H1 (cell line): Measurements from ENCODE around the gene EXO1. TPM values are rescaled to one million over a fixed set of nuclear protein-coding genes. Genes with fewer than 3 reads are reported as not detected.
A peak's percentile ranks its signal among the peaks of the same experiment; 100 is the strongest.

Experiments
- CTCF ChIA-PET: fragments of 300-600 bp; sonication (Branson Sonifier 250); formaldehyde crosslinking; loops from one replicate; lab custom pipeline; 2021; ENCODE audit not compliant: partially characterized antibody; lab: Charles Lee
- POLR2A ChIA-PET: fragments of 300-600 bp; sonication (Branson Sonifier 250); formaldehyde crosslinking; loops from one replicate; lab custom pipeline; 2021; ENCODE audit warnings: inconsistent platforms; ENCODE audit not compliant: partially characterized antibody; lab: Charles Lee
- DNase-seq, 2 experiments: peaks; one replicate each; pipeline versions ENCODE4 v3.0.0 to v3.0.0-alpha.2; 2010 to 2022; ENCODE audit warnings: low spot score in 2 of 2, low read depth in 1 of 2, mixed read lengths in 1 of 2
- FAIRE-seq: peaks from 2 replicates; lab custom pipeline; 2011; peaks lifted over from hg19 to GRCh38; lab: Jason Lieb, UNC
- H2AFZ ChIP-seq: 2 replicates; pipeline ENCODE4 v1.8.1; 2012; ENCODE audit warnings: low read length, inconsistent platforms
- H2AK5ac ChIP-seq: 2 replicates; pipeline ENCODE4 v1.6.1; 2013; ENCODE audit warnings: low read depth, low read length
- H2BK120ac ChIP-seq: replicated peaks from 2 replicates; pipeline ENCODE3; 2013; ENCODE audit warnings: low read depth, low read length, inconsistent platforms
- H2BK12ac ChIP-seq: 2 replicates; pipeline ENCODE4 v1.6.1; 2013; ENCODE audit warnings: low read depth, low read length
- H2BK15ac ChIP-seq: 2 replicates; pipeline ENCODE4 v1.6.1; 2013; ENCODE audit warnings: low read length
- H2BK20ac ChIP-seq: 2 replicates; pipeline ENCODE4 v1.6.1; 2013; ENCODE audit warnings: low read length
- H2BK5ac ChIP-seq: 2 replicates; pipeline ENCODE4 v1.6.1; 2013; ENCODE audit warnings: low read depth, low read length
- H3K14ac ChIP-seq: 2 replicates; pipeline ENCODE4 v1.6.1; 2013; ENCODE audit warnings: inconsistent platforms; ENCODE audit not compliant: insufficient read length
- H3K18ac ChIP-seq: 2 replicates; pipeline ENCODE4 v1.6.1; 2013; ENCODE audit warnings: low read length; ENCODE audit errors: extremely low read depth
- H3K23ac ChIP-seq: 2 replicates; pipeline ENCODE4 v1.6.1; 2013; ENCODE audit warnings: inconsistent platforms; ENCODE audit not compliant: insufficient read length
- H3K23me2 ChIP-seq: 2 replicates; pipeline ENCODE4 v1.6.1; 2013; ENCODE audit warnings: low read depth, low read length
- H3K27ac ChIP-seq: 2 replicates; pipeline ENCODE4 v1.6.1; 2011; ENCODE audit warnings: low read depth, low read length, inconsistent platforms
- H3K27me3 ChIP-seq, 4 experiments: replicated peaks in 1 of 4; 1 replicate in 1 of 4; 2 replicates in 3 of 4; pipeline versions ENCODE4 v1.6.1 to v1.8.1; 2011 to 2013; ENCODE audit warnings: low read length in 3 of 4, mild to moderate bottlenecking in 3 of 4, inconsistent platforms in 2 of 4, mixed read lengths in 2 of 4, moderate library complexity in 1 of 4; ENCODE audit not compliant: control insufficient read depth in 3 of 4, insufficient read depth in 3 of 4; ENCODE audit errors: extremely low read depth in 1 of 4
- H3K36me3 ChIP-seq, 4 experiments: 2 replicates each; pipeline versions ENCODE4 v1.6.1 to v1.8.1; 2011 to 2013; ENCODE audit warnings: mild to moderate bottlenecking in 4 of 4, low read length in 3 of 4, moderate library complexity in 2 of 4, control low read depth in 1 of 4, inconsistent platforms in 1 of 4; ENCODE audit not compliant: insufficient read depth in 4 of 4, control insufficient read depth in 2 of 4
- H3K4ac ChIP-seq: replicated peaks from 2 replicates; pipeline ENCODE3; 2013; ENCODE audit warnings: low read length, low read depth, mixed read lengths, inconsistent platforms; ENCODE audit not compliant: insufficient read length
- H3K4me1 ChIP-seq, 4 experiments: replicated peaks in 1 of 4; 1 replicate in 1 of 4; 2 replicates in 3 of 4; pipeline versions ENCODE4 v1.6.1 to v1.8.1; 2011 to 2013; ENCODE audit warnings: low read length in 3 of 4, inconsistent platforms in 2 of 4, mixed read lengths in 1 of 4; ENCODE audit not compliant: insufficient read depth in 4 of 4, control insufficient read depth in 3 of 4
- H3K4me2 ChIP-seq, 2 experiments: 2 replicates each; pipeline versions ENCODE4 v1.6.1 to v1.8.1; 2011 to 2013; ENCODE audit warnings: low read depth in 2 of 2, low read length in 2 of 2, control low read depth in 1 of 2, inconsistent platforms in 1 of 2, mild to moderate bottlenecking in 1 of 2; ENCODE audit not compliant: insufficient read depth in 1 of 2
- H3K4me3 ChIP-seq, 4 experiments: fragments of 200-600, 300-600 bp in 1 of 4; sonication (generic), shearing (Covaris generic), sonication (Bioruptor Twin) in 1 of 4; 2 replicates each; pipeline versions ENCODE4 v1.5.1 to v1.8.1; 2011 to 2016; ENCODE audit warnings: low read length in 4 of 4, low read depth in 3 of 4, control low read depth in 2 of 4, inconsistent platforms in 2 of 4, mild to moderate bottlenecking in 2 of 4, mixed read lengths in 1 of 4, moderate library complexity in 1 of 4; ENCODE audit not compliant: insufficient read depth in 2 of 4; ENCODE audit errors: extremely low read depth in 1 of 4
- H3K56ac ChIP-seq: replicated peaks from 2 replicates; pipeline ENCODE3; 2013; ENCODE audit warnings: low read depth, mild to moderate bottlenecking, mixed read lengths, low read length, inconsistent platforms; ENCODE audit not compliant: insufficient read length
- H3K79me1 ChIP-seq: 2 replicates; pipeline ENCODE4 v1.6.1; 2013; ENCODE audit warnings: low read depth, low read length, control low read depth
- H3K79me2 ChIP-seq, 2 experiments: 2 replicates each; pipeline versions ENCODE4 v1.6.1 to v1.8.1; 2012 to 2013; ENCODE audit warnings: low read length in 2 of 2, mild to moderate bottlenecking in 2 of 2, inconsistent platforms in 1 of 2; ENCODE audit not compliant: insufficient read depth in 2 of 2, control insufficient read depth in 1 of 2
- H3K9ac ChIP-seq, 4 experiments: replicated peaks in 1 of 4; 1 replicate in 1 of 4; 2 replicates in 3 of 4; pipeline versions ENCODE4 v1.6.1 to v1.8.1; 2011 to 2013; ENCODE audit warnings: low read depth in 3 of 4, low read length in 3 of 4, control low read depth in 2 of 4, mild to moderate bottlenecking in 2 of 4, moderate library complexity in 2 of 4, inconsistent platforms in 1 of 4; ENCODE audit errors: extremely low read depth in 1 of 4
- H3K9me3 ChIP-seq, 2 experiments: 2 replicates each; pipeline versions ENCODE4 v1.6.1 to v1.8.1; 2012 to 2013; ENCODE audit warnings: mild to moderate bottlenecking in 2 of 2, moderate library complexity in 2 of 2, control low read depth in 1 of 2, inconsistent platforms in 1 of 2, low read depth in 1 of 2, low read length in 1 of 2, mixed read lengths in 1 of 2; ENCODE audit not compliant: insufficient read depth in 2 of 2
- H4K20me1 ChIP-seq, 2 experiments: replicated peaks in 1 of 2; 2 replicates each; pipeline versions ENCODE3 to v1.8.1; 2011 to 2013; ENCODE audit warnings: inconsistent platforms in 2 of 2, low read length in 2 of 2, mild to moderate bottlenecking in 1 of 2; ENCODE audit not compliant: insufficient read depth in 2 of 2, control insufficient read depth in 1 of 2
- H4K5ac ChIP-seq: 2 replicates; pipeline ENCODE4 v1.6.1; 2013; ENCODE audit warnings: low read length, low read depth, mixed read lengths, inconsistent platforms; ENCODE audit not compliant: insufficient read length
- H4K8ac ChIP-seq: 2 replicates; pipeline ENCODE4 v1.8.0; 2013; ENCODE audit warnings: mild to moderate bottlenecking, moderate library complexity, low read length, inconsistent platforms; ENCODE audit not compliant: insufficient read depth; ENCODE audit errors: extremely low read depth
- H4K91ac ChIP-seq: replicated peaks from 2 replicates; pipeline ENCODE3; 2013; ENCODE audit warnings: low read length, mixed read lengths, inconsistent platforms; ENCODE audit not compliant: insufficient read length
- CBX5 ChIP-seq: fragments of 300-800, 300-1000 bp; sonication (generic); IDR thresholded peaks from 2 replicates; pipeline ENCODE4 v1.7.1; 2016; ENCODE audit warnings: antibody characterized with exemption, low read length, low read depth
- KDM1A ChIP-seq: fragments of 200-600, 300-600 bp; sonication (generic); IDR thresholded peaks from 2 replicates; pipeline ENCODE4 v1.7.1; 2016; ENCODE audit warnings: mild to moderate bottlenecking, low read length, borderline replicate concordance
- MAFK ChIP-seq: IDR thresholded peaks from 2 replicates; pipeline ENCODE4 v1.6.1; 2012; ENCODE audit warnings: low read depth, mild to moderate bottlenecking, improper control_type of control experiment, low read length
- NRF1 ChIP-seq: IDR thresholded peaks from 2 replicates; pipeline ENCODE4 v1.6.1; 2011; ENCODE audit warnings: mild to moderate bottlenecking, low read depth, low read length, improper control_type of control experiment
- RAD21 ChIP-seq, 2 experiments: IDR thresholded peaks in 1 of 2; conservative IDR thresholded peaks in 1 of 2; 2 replicates each; pipeline ENCODE4 v1.6.1; 2011; ENCODE audit warnings: low read depth in 2 of 2, low read length in 2 of 2, improper control_type of control experiment in 1 of 2, inconsistent platforms in 1 of 2, mild to moderate bottlenecking in 1 of 2, moderate library complexity in 1 of 2
- RXRA ChIP-seq: IDR thresholded peaks from 2 replicates; pipeline ENCODE4 v1.6.1; 2011; ENCODE audit warnings: low read depth, mild to moderate bottlenecking, low read length, moderate library complexity; ENCODE audit not compliant: insufficient read depth
- SIN3A ChIP-seq, 2 experiments: IDR thresholded peaks in 1 of 2; conservative IDR thresholded peaks in 1 of 2; 2 replicates each; pipeline ENCODE4 v1.6.1; 2011 to 2012; ENCODE audit warnings: low read length in 2 of 2, improper control_type of control experiment in 1 of 2, low read depth in 1 of 2, mild to moderate bottlenecking in 1 of 2
- SRF ChIP-seq: IDR thresholded peaks from 2 replicates; pipeline ENCODE4 v1.6.1; 2011; ENCODE audit warnings: mild to moderate bottlenecking, low read depth, low read length, moderate library complexity
- TBP ChIP-seq: IDR thresholded peaks from 2 replicates; pipeline ENCODE4 v1.6.1; 2011; ENCODE audit warnings: low read depth, low read length, improper control_type of control experiment
- TCF12 ChIP-seq: IDR thresholded peaks from 2 replicates; pipeline ENCODE4 v1.6.1; 2011; ENCODE audit warnings: low read depth, mild to moderate bottlenecking, low read length
- USF2 ChIP-seq: IDR thresholded peaks from 2 replicates; pipeline ENCODE4 v1.6.1; 2011; ENCODE audit warnings: low read length, improper control_type of control experiment
- YY1 ChIP-seq: IDR thresholded peaks from 2 replicates; pipeline ENCODE4 v1.6.1; 2011; ENCODE audit warnings: low read depth, mild to moderate bottlenecking, low read length
- ZNF274 ChIP-seq: IDR thresholded peaks from 2 replicates; pipeline ENCODE4 v1.7.0; 2012; ENCODE audit warnings: low read length, borderline replicate concordance; ENCODE audit errors: extremely low read depth
- WGBS, 2 experiments: shearing (Covaris generic) in 1 of 2; methylation state at CpG; one replicate each; pipeline versions ENCODE4 v1.1.6 to v1.1.7; 2013 to 2015; ENCODE audit warnings: low lambda C conversion rate in 2 of 2, mixed read lengths in 2 of 2, inconsistent platforms in 1 of 2, low coverage in 1 of 2, missing lambda C conversion rate in 1 of 2; ENCODE audit not compliant: insufficient replicate concordance in 2 of 2, insufficient coverage in 1 of 2, insufficient read length in 1 of 2; ENCODE audit errors: extremely low coverage in 1 of 2, missing lambda C conversion rate in 1 of 2; 5-methylcytosine and 5-hydroxymethylcytosine counted together
- polyA plus RNA-seq, 7 experiments: library from polyadenylated mRNA; depleted of rRNA in 3 of 7; stranded (reverse) in 5 of 7; unstranded in 2 of 7; fragments of >200 nt in 5 of 7; fragments of 200-250 nt in 2 of 7; gene quantifications; 1 replicate in 5 of 7; 2 replicates in 1 of 7; 4 replicates in 1 of 7; pipeline versions ENCODE4 v1.2.1 to v1.2.3, GENCODE V29; 2011 to 2013; ENCODE audit warnings: missing spikeins in 2 of 7, mixed read lengths in 2 of 7
- total RNA-seq: library from RNA; stranded (reverse); fragmentation: NEBNext Ultra II Directional; extraction: Animal tissue kit (Norgen Biotek cat#: 25700); gene quantifications from 2 replicates; pipeline ENCODE4 v1.2.1, GENCODE V29; 2021

The EXO1 gene
- total and polyA plus RNA-seq, 2 of the 8 experiments (the other 6 are each of a cell fraction or from before 2014, with no cell fraction given), result 9.2 to 43.0 TPM

DNA sequence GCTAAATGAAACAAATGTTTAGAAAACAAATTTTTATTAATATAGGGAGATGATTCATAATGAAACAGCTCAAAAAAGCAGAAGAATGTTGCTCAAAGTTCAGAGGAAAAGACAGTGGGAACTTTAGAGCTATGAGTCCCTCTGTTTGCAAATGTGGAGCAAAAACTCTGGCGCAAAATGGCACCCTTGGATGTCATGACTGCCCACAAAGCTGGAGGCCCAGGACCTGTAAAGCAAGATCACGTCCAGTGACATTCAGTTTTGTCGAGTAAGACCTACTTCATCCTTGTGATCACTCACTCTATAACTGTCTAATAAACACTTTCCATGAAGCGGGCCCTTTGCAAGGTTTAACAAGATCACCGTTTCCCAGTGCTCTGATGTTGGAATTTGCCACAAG is 9.1 kb upstream of the EXO1 start:
- DNase-seq, result no peak
- TF ChIP-seq USF2 (no peak), SRF (no peak), TCF12 (no peak), RXRA (no peak), CBX5 (no peak), TBP (no peak), KDM1A (no peak), SIN3A (conservative IDR thresholded peaks at IDR 0.05 in 1 of 2, IDR thresholded peaks at IDR 0.05 in 1 of 2; ENCODE audit: low read depth in 1 of 2, low read length in 2 of 2) (no peak), ZNF274 (no peak), NRF1 (no peak), RAD21 (IDR thresholded peaks at IDR 0.05 in 1 of 2, conservative IDR thresholded peaks at IDR 0.05 in 1 of 2; ENCODE audit: low read depth in 2 of 2, low read length in 2 of 2) (no peak), YY1 (no peak), MAFK (no peak)

More for the DNA sequence above, 9.1 kb upstream of the EXO1 start:
- Histone ChIP-seq H3K23me2 (no peaks in the 10 kb centered on the region), H3K36me3 (no peaks in the 10 kb centered on the region), H3K14ac (no peak overlapping the region), H4K5ac (no peak overlapping the region), H3K9ac (no peak overlapping the region), H3K23ac (no peak overlapping the region), H2BK12ac (no peak overlapping the region), H3K4me3 (no peak overlapping the region), H3K79me1 (no peaks in the 10 kb centered on the region), H2BK5ac (no peak overlapping the region), H4K91ac (no peak overlapping the region), H2BK120ac (no peak overlapping the region), H3K4ac (no peak overlapping the region), H3K4me1 (no peaks in the 10 kb centered on the region), H2AK5ac (no peak overlapping the region), H3K27ac (no peak overlapping the region), H3K9me3 (no peaks in the 10 kb centered on the region), H4K8ac (no peak overlapping the region), H3K27me3 (no peaks in the 10 kb centered on the region), H3K4me2 (no peak overlapping the region), H3K56ac (no peak overlapping the region), H2AFZ (peak overlapping the region; percentile 49; the same call in 1 of the 2 replicates), H2BK20ac (no peak overlapping the region), H3K18ac (no peak overlapping the region), H4K20me1 (no peaks in the 10 kb centered on the region), H2BK15ac (no peak overlapping the region), H3K79me2 (no peaks in the 10 kb centered on the region)
- ChIA-PET CTCF (interaction anchor here (0.9 to 4.2 kb wide), 7 partner anchors 9 to 299 kb away, joined by 3 to 22 read pairs (median 3); no protein-coding TSS in a partner anchor), POLR2A (interaction anchor here (0.9 to 1.9 kb wide), 2 partner anchors 9 to 230 kb away, joined by 3 to 8 read pairs; partner anchors contain the start of gene EXO1)
- FAIRE-seq, result no peak
- 93% methylated on average over 5 of the region's 5 CpGs; no CpG with 5 or more reads in 1 of the 2 experiments for WGBS, 2 experiments
